H1 (cell line): ENCODE data around the gene TLL1. TPM values are rescaled to one million over a fixed set of nuclear protein-coding genes. Genes with fewer than 3 reads are reported as not detected.

ENCODE experiments used
- CTCF ChIA-PET: fragments of 300-600 bp; sonication (Branson Sonifier 250); formaldehyde crosslinking; loops from one replicate; lab custom pipeline; 2021; ENCODE audit not compliant: partially characterized antibody; lab: Charles Lee
- POLR2A ChIA-PET: fragments of 300-600 bp; sonication (Branson Sonifier 250); formaldehyde crosslinking; loops from one replicate; lab custom pipeline; 2021; ENCODE audit warnings: inconsistent platforms; ENCODE audit not compliant: partially characterized antibody; lab: Charles Lee
- DNase-seq, 2 experiments: peaks; one replicate each; pipeline versions ENCODE4 v3.0.0 to v3.0.0-alpha.2; 2010 to 2022; ENCODE audit warnings: low spot score in 2 of 2, low read depth in 1 of 2, mixed read lengths in 1 of 2
- FAIRE-seq: peaks from 2 replicates; lab custom pipeline; 2011; peaks lifted over from hg19 to GRCh38; lab: Jason Lieb, UNC
- H2AFZ ChIP-seq: 2 replicates; pipeline ENCODE4 v1.8.1; 2012; ENCODE audit warnings: low read length, inconsistent platforms
- H2AK5ac ChIP-seq: 2 replicates; pipeline ENCODE4 v1.6.1; 2013; ENCODE audit warnings: low read depth, low read length
- H2BK120ac ChIP-seq: replicated peaks from 2 replicates; pipeline ENCODE3; 2013; ENCODE audit warnings: low read depth, low read length, inconsistent platforms
- H2BK12ac ChIP-seq: 2 replicates; pipeline ENCODE4 v1.6.1; 2013; ENCODE audit warnings: low read depth, low read length
- H2BK15ac ChIP-seq: 2 replicates; pipeline ENCODE4 v1.6.1; 2013; ENCODE audit warnings: low read length
- H2BK20ac ChIP-seq: 2 replicates; pipeline ENCODE4 v1.6.1; 2013; ENCODE audit warnings: low read length
- H2BK5ac ChIP-seq: 2 replicates; pipeline ENCODE4 v1.6.1; 2013; ENCODE audit warnings: low read depth, low read length
- H3K14ac ChIP-seq: 2 replicates; pipeline ENCODE4 v1.6.1; 2013; ENCODE audit warnings: inconsistent platforms; ENCODE audit not compliant: insufficient read length
- H3K18ac ChIP-seq: 2 replicates; pipeline ENCODE4 v1.6.1; 2013; ENCODE audit warnings: low read length; ENCODE audit errors: extremely low read depth
- H3K23ac ChIP-seq: 2 replicates; pipeline ENCODE4 v1.6.1; 2013; ENCODE audit warnings: inconsistent platforms; ENCODE audit not compliant: insufficient read length
- H3K23me2 ChIP-seq: 2 replicates; pipeline ENCODE4 v1.6.1; 2013; ENCODE audit warnings: low read depth, low read length
- H3K27ac ChIP-seq: 2 replicates; pipeline ENCODE4 v1.6.1; 2011; ENCODE audit warnings: low read depth, low read length, inconsistent platforms
- H3K27me3 ChIP-seq, 4 experiments: replicated peaks in 1 of 4; 1 replicate in 1 of 4; 2 replicates in 3 of 4; pipeline versions ENCODE4 v1.6.1 to v1.8.1; 2011 to 2013; ENCODE audit warnings: low read length in 3 of 4, mild to moderate bottlenecking in 3 of 4, inconsistent platforms in 2 of 4, mixed read lengths in 2 of 4, moderate library complexity in 1 of 4; ENCODE audit not compliant: control insufficient read depth in 3 of 4, insufficient read depth in 3 of 4; ENCODE audit errors: extremely low read depth in 1 of 4
- H3K36me3 ChIP-seq, 4 experiments: 2 replicates each; pipeline versions ENCODE4 v1.6.1 to v1.8.1; 2011 to 2013; ENCODE audit warnings: mild to moderate bottlenecking in 4 of 4, low read length in 3 of 4, moderate library complexity in 2 of 4, control low read depth in 1 of 4, inconsistent platforms in 1 of 4; ENCODE audit not compliant: insufficient read depth in 4 of 4, control insufficient read depth in 2 of 4
- H3K4ac ChIP-seq: replicated peaks from 2 replicates; pipeline ENCODE3; 2013; ENCODE audit warnings: low read length, low read depth, mixed read lengths, inconsistent platforms; ENCODE audit not compliant: insufficient read length
- H3K4me1 ChIP-seq, 4 experiments: replicated peaks in 1 of 4; 1 replicate in 1 of 4; 2 replicates in 3 of 4; pipeline versions ENCODE4 v1.6.1 to v1.8.1; 2011 to 2013; ENCODE audit warnings: low read length in 3 of 4, inconsistent platforms in 2 of 4, mixed read lengths in 1 of 4; ENCODE audit not compliant: insufficient read depth in 4 of 4, control insufficient read depth in 3 of 4
- H3K4me2 ChIP-seq, 2 experiments: 2 replicates each; pipeline versions ENCODE4 v1.6.1 to v1.8.1; 2011 to 2013; ENCODE audit warnings: low read depth in 2 of 2, low read length in 2 of 2, control low read depth in 1 of 2, inconsistent platforms in 1 of 2, mild to moderate bottlenecking in 1 of 2; ENCODE audit not compliant: insufficient read depth in 1 of 2
- H3K4me3 ChIP-seq, 4 experiments: fragments of 200-600, 300-600 bp in 1 of 4; sonication (generic), shearing (Covaris generic), sonication (Bioruptor Twin) in 1 of 4; 2 replicates each; pipeline versions ENCODE4 v1.5.1 to v1.8.1; 2011 to 2016; ENCODE audit warnings: low read length in 4 of 4, low read depth in 3 of 4, control low read depth in 2 of 4, inconsistent platforms in 2 of 4, mild to moderate bottlenecking in 2 of 4, mixed read lengths in 1 of 4, moderate library complexity in 1 of 4; ENCODE audit not compliant: insufficient read depth in 2 of 4; ENCODE audit errors: extremely low read depth in 1 of 4
- H3K56ac ChIP-seq: replicated peaks from 2 replicates; pipeline ENCODE3; 2013; ENCODE audit warnings: low read depth, mild to moderate bottlenecking, mixed read lengths, low read length, inconsistent platforms; ENCODE audit not compliant: insufficient read length
- H3K79me1 ChIP-seq: 2 replicates; pipeline ENCODE4 v1.6.1; 2013; ENCODE audit warnings: low read depth, low read length, control low read depth
- H3K79me2 ChIP-seq, 2 experiments: 2 replicates each; pipeline versions ENCODE4 v1.6.1 to v1.8.1; 2012 to 2013; ENCODE audit warnings: low read length in 2 of 2, mild to moderate bottlenecking in 2 of 2, inconsistent platforms in 1 of 2; ENCODE audit not compliant: insufficient read depth in 2 of 2, control insufficient read depth in 1 of 2
- H3K9ac ChIP-seq, 4 experiments: replicated peaks in 1 of 4; 1 replicate in 1 of 4; 2 replicates in 3 of 4; pipeline versions ENCODE4 v1.6.1 to v1.8.1; 2011 to 2013; ENCODE audit warnings: low read depth in 3 of 4, low read length in 3 of 4, control low read depth in 2 of 4, mild to moderate bottlenecking in 2 of 4, moderate library complexity in 2 of 4, inconsistent platforms in 1 of 4; ENCODE audit errors: extremely low read depth in 1 of 4
- H3K9me3 ChIP-seq, 2 experiments: 2 replicates each; pipeline versions ENCODE4 v1.6.1 to v1.8.1; 2012 to 2013; ENCODE audit warnings: mild to moderate bottlenecking in 2 of 2, moderate library complexity in 2 of 2, control low read depth in 1 of 2, inconsistent platforms in 1 of 2, low read depth in 1 of 2, low read length in 1 of 2, mixed read lengths in 1 of 2; ENCODE audit not compliant: insufficient read depth in 2 of 2
- H4K20me1 ChIP-seq, 2 experiments: replicated peaks in 1 of 2; 2 replicates each; pipeline versions ENCODE3 to v1.8.1; 2011 to 2013; ENCODE audit warnings: inconsistent platforms in 2 of 2, low read length in 2 of 2, mild to moderate bottlenecking in 1 of 2; ENCODE audit not compliant: insufficient read depth in 2 of 2, control insufficient read depth in 1 of 2
- H4K5ac ChIP-seq: 2 replicates; pipeline ENCODE4 v1.6.1; 2013; ENCODE audit warnings: low read length, low read depth, mixed read lengths, inconsistent platforms; ENCODE audit not compliant: insufficient read length
- H4K8ac ChIP-seq: 2 replicates; pipeline ENCODE4 v1.8.0; 2013; ENCODE audit warnings: mild to moderate bottlenecking, moderate library complexity, low read length, inconsistent platforms; ENCODE audit not compliant: insufficient read depth; ENCODE audit errors: extremely low read depth
- H4K91ac ChIP-seq: replicated peaks from 2 replicates; pipeline ENCODE3; 2013; ENCODE audit warnings: low read length, mixed read lengths, inconsistent platforms; ENCODE audit not compliant: insufficient read length
- ATF2 ChIP-seq: IDR thresholded peaks from 2 replicates; pipeline ENCODE4 v1.6.1; 2012; ENCODE audit warnings: low read length, inconsistent platforms
- ATF3 ChIP-seq: IDR thresholded peaks from 2 replicates; pipeline ENCODE4 v1.6.1; 2011; ENCODE audit warnings: low read depth, mild to moderate bottlenecking, low read length; ENCODE audit not compliant: insufficient read depth
- CHD2 ChIP-seq: IDR thresholded peaks from 2 replicates; pipeline ENCODE4 v1.6.1; 2012; ENCODE audit warnings: low read length, improper control_type of control experiment
- JUND ChIP-seq: IDR thresholded peaks from 2 replicates; pipeline ENCODE4 v1.6.1; 2011; ENCODE audit warnings: mild to moderate bottlenecking, improper control_type of control experiment, low read length
- polyA plus RNA-seq, 7 experiments: library from polyadenylated mRNA; depleted of rRNA in 3 of 7; stranded (reverse) in 5 of 7; unstranded in 2 of 7; fragments of >200 nt in 5 of 7; fragments of 200-250 nt in 2 of 7; gene quantifications; 1 replicate in 5 of 7; 2 replicates in 1 of 7; 4 replicates in 1 of 7; pipeline versions ENCODE4 v1.2.1 to v1.2.3, GENCODE V29; 2011 to 2013; ENCODE audit warnings: missing spikeins in 2 of 7, mixed read lengths in 2 of 7
- total RNA-seq: library from RNA; stranded (reverse); fragmentation: NEBNext Ultra II Directional; extraction: Animal tissue kit (Norgen Biotek cat#: 25700); gene quantifications from 2 replicates; pipeline ENCODE4 v1.2.1, GENCODE V29; 2021

TLL1 gene
- total and polyA plus RNA-seq, 2 of the 8 experiments (the other 6 are each of a cell fraction or from before 2014, with no cell fraction given) = 0.18 to 1.1 TPM

- Histone ChIP-seq H3K79me1 (no peaks in the 10 kb centered on the region), H3K9me3 (no peaks in the 10 kb centered on the region), H2BK12ac (no peak overlapping the region), H2BK15ac (no peak overlapping the region), H3K27me3 (no peaks in the 10 kb centered on the region), H3K79me2 (no peaks in the 10 kb centered on the region), H3K4me1 (no peaks in the 10 kb centered on the region), H3K9ac (no peak overlapping the region), H2BK120ac (no peak overlapping the region), H4K8ac (no peak overlapping the region), H3K4me3 (no peak overlapping the region), H2AFZ (no peak overlapping the region), H3K18ac (no peak overlapping the region), H3K14ac (no peak overlapping the region), H3K4ac (no peak overlapping the region), H3K23me2 (no peaks in the 10 kb centered on the region), H3K23ac (no peak overlapping the region), H4K20me1 (no peaks in the 10 kb centered on the region), H3K4me2 (no peak overlapping the region), H4K91ac (no peak overlapping the region), H2AK5ac (no peak overlapping the region), H2BK20ac (no peak overlapping the region), H3K27ac (no peak overlapping the region), H3K56ac (no peak overlapping the region), H2BK5ac (no peak overlapping the region), H4K5ac (no peak overlapping the region), H3K36me3 (no peaks in the 10 kb centered on the region)
- CTCF ChIA-PET = interaction anchor here (1.2 kb wide), 1 partner anchor 35 kb away, joined by 4 read pairs; no protein-coding TSS in a partner anchor
- DNase-seq = no peak
- no peak for FAIRE-seq
- POLR2A ChIA-PET = no interaction called here
- TF ChIP-seq ATF3 = no peak
- TF ChIP-seq ATF2 = no peak
- TF ChIP-seq CHD2 = no peak
- TF ChIP-seq JUND = no peak
These were observed 250.5 kb downstream of the TLL1 start for GRCh38 chr4:166123546-166123945.
